NCI-H526 (cell line): ENCODE measurements around the gene UBE2M.

Source experiments
- DNase-seq, 2 experiments: peaks; one replicate each; lab custom pipeline; 2025; lab: John Stamatoyannopoulos, UW

UBE2M gene

GRCh38 chr19:58570770-58571574 lies 12.6 kb upstream of the UBE2M start:
- no peak for DNase-seq

DNA sequence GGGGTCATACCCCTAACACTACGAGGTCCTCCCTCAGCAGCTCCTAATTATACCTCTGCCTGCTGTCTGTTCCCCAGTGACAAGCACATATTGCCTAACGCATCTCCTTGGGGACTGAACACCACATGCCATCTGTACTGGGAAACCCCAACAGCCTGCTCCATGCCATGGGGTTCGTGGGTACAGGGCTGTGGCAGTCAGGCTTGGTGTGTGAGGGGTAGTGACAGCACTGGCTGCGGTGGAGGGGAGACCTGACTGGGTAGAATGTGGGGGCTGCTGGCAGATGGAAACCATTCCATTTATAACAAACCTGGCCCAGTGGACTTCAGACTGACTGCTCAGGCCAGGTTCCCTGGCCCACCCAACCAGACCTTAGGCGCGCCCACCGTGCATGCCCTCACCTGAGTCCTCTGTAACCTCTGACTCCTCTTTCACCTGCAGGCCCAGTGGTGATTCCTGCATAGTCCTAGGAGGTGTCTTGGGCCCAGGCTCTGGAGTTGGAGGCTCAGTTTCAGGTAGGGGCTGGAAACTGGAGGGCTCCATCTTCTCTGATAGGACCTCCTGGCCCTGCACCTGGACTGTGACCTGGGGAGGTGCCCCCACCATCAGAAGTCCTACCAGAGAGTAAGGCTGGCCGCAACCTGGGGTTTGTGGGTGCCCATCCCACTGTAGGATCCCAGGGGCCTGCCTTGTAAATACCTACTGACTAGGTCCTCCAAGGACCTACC lies 11.7 kb upstream of the UBE2M start:
- DNase-seq = no peak

- no peak for DNase-seq
Observed at GRCh38 chr19:58569191-58569942, 11.0 kb upstream of the UBE2M start.

DNA sequence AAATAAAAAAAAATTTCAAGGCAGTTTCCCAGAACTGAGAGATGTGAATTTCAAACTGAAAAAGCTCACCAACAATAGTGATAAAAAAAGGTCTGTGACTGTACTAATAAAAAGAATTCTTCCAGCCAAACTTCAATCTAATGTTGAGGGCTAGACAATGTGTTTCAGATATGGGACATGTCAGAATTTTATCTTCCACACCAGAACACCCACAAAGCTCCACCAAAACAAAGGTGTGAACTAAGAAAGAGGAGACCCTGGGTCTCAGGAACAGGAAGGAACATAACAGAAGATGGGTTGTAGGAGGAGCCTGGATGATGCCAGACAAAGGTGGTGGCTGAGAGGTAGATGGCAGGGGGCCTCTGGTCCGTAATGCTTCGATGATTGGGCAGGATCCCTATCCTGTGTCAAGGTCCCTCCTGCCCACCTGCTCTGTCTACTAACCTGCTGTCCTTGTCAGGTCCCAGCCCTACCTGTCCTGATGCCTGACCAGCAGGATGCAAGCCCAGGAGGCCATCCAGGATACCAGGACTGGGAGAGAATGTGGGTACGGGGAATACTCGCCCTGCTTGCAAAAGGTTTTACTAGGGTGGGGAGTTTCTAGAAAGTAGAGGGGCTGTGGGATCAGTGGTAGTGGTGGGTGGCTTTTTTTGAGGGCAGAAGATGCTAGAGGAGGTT lies 10.2 kb upstream of the UBE2M start:
- no peak for DNase-seq

- no peak for DNase-seq
Observed at GRCh38 chr19:58566989-58567388, 8.6 kb upstream of the UBE2M start.

DNA sequence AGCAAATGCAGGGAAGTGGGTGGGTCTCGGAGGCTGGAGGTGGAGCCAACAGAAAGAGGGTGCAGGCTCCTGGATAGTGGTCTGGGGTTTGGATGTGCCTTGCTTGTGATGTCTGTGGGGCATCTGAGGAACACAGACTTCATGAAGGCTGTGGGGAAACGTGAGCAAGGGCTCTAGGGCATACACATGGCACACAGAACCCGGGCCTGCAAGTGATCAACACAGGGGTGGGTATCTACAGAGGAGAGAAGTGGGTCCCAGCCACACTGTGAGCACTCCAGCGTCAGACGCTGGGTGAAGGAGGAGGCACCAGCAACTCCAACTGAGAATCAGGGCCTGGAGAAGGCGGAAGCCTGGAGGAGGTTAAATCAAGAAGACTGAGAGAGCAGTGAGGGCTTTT lies 5.4 kb upstream of the UBE2M start:
- DNase-seq = no peak

DNA sequence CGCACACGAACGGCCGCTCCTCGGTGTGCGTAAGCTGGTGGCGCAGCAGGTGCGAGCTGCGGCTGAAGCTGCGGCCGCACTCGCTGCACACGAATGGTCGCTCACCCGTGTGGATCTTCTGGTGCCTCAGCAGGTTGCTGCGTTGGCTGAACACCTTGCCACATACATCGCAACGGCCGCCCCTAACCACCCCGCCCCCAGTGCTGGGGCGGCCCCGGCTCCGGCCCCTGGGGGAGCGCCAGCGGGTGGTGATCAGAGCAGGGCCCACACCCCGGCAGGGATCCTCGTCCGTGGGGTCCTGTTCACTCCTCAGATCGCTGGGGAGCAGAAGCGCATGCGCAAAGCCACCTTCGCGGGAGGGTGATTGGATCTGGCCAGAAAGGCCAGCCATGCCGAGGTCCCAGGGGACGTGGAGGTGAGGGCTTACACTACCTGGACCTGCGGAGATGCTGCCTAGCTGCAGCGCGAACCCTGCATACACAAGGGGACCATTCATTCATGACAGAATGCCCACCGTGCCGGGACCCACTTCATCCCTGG lies 4.7 kb upstream of the UBE2M start:
- no peak for DNase-seq

DNA sequence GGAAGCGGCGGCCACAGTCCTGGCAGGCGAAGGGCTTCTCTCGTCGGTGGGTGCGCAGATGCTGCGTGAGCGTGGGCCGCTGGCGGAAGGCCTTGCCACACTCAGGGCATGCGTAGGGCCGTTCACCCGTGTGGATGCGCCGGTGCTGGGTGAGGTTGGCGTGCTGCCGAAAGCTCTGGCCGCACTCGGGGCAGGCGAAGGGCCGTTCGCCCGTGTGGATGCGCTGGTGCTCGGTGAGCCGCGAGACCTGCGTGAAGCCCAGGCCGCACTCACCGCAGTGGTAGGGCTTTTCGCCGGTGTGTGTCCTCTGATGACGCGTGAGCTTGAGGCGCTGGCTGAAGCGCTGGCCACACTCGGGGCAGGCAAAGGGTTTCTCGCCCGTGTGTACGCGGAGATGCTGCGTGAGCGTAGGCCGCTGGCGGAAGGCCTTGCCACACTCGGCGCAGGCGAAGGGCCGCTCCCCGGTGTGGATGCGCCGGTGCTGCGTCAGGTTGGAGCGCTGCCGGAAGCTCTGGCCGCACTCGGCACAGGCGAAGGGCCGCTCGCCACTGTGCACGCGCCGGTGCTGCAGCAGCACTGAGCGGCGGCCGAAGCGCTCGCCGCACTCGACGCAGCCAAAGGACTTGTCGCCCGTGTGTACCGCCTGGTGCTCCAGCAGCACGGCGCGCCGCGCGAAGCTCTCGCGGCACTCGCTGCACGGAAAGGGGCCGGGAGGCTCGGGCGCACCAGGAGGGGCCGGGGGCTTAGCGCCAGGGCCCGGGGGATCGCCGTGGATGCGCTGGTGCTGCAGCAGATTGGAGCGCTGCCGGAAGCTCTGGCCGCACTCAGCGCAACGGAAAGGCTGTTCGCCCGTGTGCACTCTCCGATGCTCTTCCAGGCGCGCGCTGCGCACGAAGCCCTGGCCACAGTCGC lies 4.0 kb upstream of the UBE2M start:
- DNase-seq = no peak

GRCh38 chr19:58561373-58562121 lies 3.1 kb upstream of the UBE2M start:
- no peak for DNase-seq

GRCh38 chr19:58560921-58561320 lies 2.5 kb upstream of the UBE2M start:
- no peak for DNase-seq

- DNase-seq = no peak
Observed at GRCh38 chr19:58560007-58560887, 1.8 kb upstream of the UBE2M start.

DNA sequence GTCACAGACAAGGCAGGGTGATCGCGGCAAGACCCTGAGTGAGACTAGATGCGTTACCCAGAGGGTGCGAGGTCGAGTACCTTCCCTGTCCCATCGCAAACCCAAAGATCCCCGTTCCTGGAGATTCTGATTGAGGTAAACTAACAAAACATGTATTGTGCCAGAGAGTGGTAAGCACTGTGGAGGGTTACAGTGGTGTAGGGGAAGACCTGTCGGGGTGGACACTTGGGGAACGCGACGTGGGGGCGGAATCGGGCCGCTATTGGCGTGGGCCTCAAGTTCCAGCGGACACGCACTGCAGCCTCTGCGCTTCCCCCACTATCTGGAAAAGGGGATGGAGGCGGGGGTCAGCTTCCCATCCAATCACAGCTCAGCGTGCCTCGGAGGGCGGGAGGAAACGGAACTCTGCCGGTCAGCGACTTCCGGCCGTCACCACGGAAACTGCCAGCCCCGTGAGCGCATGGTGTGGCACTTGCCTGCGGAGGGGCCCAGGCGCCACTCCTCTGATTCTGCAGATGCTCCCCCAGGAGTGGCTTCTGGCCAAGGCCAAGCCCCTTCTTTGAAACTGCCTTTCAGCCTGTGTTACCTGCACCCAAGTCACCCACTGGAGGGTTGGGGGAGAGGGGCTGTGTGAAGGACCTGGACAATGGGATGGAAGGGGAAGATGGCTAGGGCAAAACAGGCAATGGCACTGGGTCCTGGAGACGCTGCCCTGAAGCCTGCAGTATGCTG lies 1.0 kb upstream of the UBE2M start:
- DNase-seq = no peak

DNA sequence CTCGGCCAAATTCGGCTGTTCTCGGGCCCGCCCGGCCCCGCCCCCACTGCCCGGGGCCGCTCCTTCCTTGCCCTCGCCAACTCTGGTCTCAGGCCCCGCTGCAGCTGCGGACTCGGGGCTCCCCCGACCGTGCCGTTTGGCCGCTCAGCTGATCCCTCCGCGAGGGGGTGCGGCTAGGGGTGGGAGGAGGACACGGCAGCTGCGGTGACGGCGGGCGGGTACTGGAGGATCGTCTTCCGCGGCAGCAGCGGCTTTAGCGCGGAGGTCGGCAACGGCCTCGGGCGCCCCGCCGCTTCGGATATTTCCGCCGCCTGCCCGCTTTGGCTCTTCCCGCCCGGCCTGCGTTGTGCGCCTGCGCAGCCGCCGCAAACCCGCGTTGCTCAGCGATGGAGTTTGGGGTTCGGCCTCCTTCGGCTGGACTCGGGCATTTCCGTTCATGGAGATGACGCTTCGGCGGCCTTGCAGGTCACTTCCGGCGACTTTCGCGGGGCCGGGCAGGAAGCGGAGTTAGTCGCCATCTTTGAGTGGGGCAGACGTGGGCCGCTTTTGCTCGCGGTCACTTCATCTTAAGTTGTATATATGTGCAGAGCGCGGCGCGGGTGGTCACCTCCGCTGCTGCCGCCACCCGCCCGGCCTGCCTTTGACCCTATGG lies 338 bp upstream of the UBE2M start:
- DNase-seq = no peak

DNA sequence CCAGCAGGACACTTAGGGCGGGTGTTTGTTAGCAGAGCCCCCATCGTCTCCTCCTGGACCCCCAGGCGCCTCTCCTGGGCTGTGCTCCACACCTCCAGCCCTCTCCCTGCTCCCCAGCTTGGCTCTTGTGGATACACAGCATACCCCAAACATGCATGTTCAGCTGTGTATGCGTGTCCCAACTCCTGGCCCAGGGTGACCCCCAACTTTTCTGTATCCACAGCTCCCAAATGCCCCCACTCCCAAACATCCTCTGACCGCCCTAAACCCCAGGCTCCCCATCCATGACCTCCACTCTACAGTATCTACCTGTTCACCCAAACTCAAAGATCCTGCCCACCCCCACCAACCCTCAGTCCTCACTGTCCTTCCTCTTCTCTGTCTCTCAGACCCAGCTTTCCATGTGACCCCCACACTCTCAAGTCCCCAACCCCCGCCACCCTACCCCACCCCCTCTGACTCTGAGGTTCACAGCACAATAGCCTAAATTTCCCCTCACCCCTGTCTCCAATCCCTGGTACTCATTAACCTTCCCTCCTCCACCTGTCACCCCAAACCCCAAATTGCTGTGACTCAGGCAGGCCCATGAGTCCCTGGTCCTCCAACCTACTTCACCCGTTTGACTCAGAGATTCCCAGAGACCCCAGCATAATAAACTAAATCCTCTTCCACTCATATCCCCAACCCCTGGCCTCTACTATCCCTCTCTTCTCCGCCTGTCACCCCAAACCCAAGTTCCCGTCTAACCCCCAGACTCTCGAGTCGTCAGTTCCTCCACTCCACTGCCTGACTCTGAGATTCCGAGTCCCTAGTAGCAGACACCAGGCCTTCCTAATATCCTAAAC lies 968 bp downstream of the UBE2M start:
- no peak for DNase-seq

GRCh38 chr19:58556622-58557220 lies 1.7 kb downstream of the UBE2M start:
- no peak for DNase-seq

GRCh38 chr19:58555920-58556621 lies 2.3 kb downstream of the UBE2M start:
- DNase-seq = no peak
